HG02588 (cell line): ENCODE data around the gene CYP3A5.
"Not testable (repeated sequence)": the region's sequence is repeated elsewhere in the genome, so short reads cannot be mapped to it uniquely, and the experiment has no call there.

ENCODE experiments used
- ATAC-seq: cut with Tn5 transposase; IDR thresholded peaks from one replicate; pipeline ENCODE4 v1.9.1; 2021; ENCODE audit warnings: mild to moderate bottlenecking, moderate library complexity; ENCODE audit not compliant: unreplicated experiment

Gene CYP3A5

GRCh38 chr7:99685871-99686608, 6.2 kb upstream of the CYP3A5 start:
- not testable (repeated sequence) for ATAC-seq

GRCh38 chr7:99685129-99685758, 5.4 kb upstream of the CYP3A5 start:
- ATAC-seq: no peak

GRCh38 chr7:99679032-99679399, 780 bp downstream of the CYP3A5 start:
- no peak for ATAC-seq

GRCh38 chr7:99677648-99678045, 2.1 kb downstream of the CYP3A5 start:
- ATAC-seq: no peak

GRCh38 chr7:99677013-99677647, 2.7 kb downstream of the CYP3A5 start:
- ATAC-seq: no peak

GRCh38 chr7:99674995-99675742, 4.6 kb downstream of the CYP3A5 start:
- ATAC-seq: no peak

GRCh38 chr7:99672573-99672972, 7.2 kb downstream of the CYP3A5 start:
- ATAC-seq: no peak

GRCh38 chr7:99669782-99670181, 10.0 kb downstream of the CYP3A5 start:
- ATAC-seq: no peak

GRCh38 chr7:99668541-99668940, 11.3 kb downstream of the CYP3A5 start:
- no peak for ATAC-seq

GRCh38 chr7:99667179-99667578, 12.6 kb downstream of the CYP3A5 start:
- no peak for ATAC-seq

- no peak for ATAC-seq
These were observed 13.8 kb downstream of the CYP3A5 start for GRCh38 chr7:99666013-99666395.

GRCh38 chr7:99665312-99666012, 14.3 kb downstream of the CYP3A5 start:
- no peak for ATAC-seq

GRCh38 chr7:99657879-99658278, 21.9 kb downstream of the CYP3A5 start:
- ATAC-seq: not testable (repeated sequence)

- ATAC-seq: not testable (repeated sequence)
These were observed 25.2 kb downstream of the CYP3A5 start for GRCh38 chr7:99654626-99655025.

- no peak for ATAC-seq
These were observed 26.0 kb downstream of the CYP3A5 start for GRCh38 chr7:99653754-99654153.

GRCh38 chr7:99653269-99653668, 26.5 kb downstream of the CYP3A5 start:
- ATAC-seq: not testable (repeated sequence)

GRCh38 chr7:99652671-99653070, 27.1 kb downstream of the CYP3A5 start:
- ATAC-seq: no peak

- ATAC-seq: no peak
These were observed 28.5 kb downstream of the CYP3A5 start for GRCh38 chr7:99651290-99651689.

- no peak for ATAC-seq
These were observed 31.0 kb downstream of the CYP3A5 start for GRCh38 chr7:99648843-99649242.

GRCh38 chr7:99645590-99645989, 34.2 kb downstream of the CYP3A5 start:
- ATAC-seq: no peak

GRCh38 chr7:99644431-99644830, 35.4 kb downstream of the CYP3A5 start:
- ATAC-seq: no peak
